PC-9 (cell line): ENCODE data around the gene TMEM207. TPM values are rescaled to one million over a fixed set of nuclear protein-coding genes. Genes with fewer than 3 reads are reported as not detected.

Source experiments
- BruUV-seq: library from RNA; stranded (reverse); fragments of 400-500 nt; replicated peaks from 2 replicates; lab custom pipeline; 2021; lab: Mats Ljungman, UMichigan
- CTCF ChIA-PET: fragments of 300-600 bp; sonication (Branson Sonifier 250); formaldehyde crosslinking; loops from one replicate; lab custom pipeline; 2022; ENCODE audit warnings: antibody characterized with exemption; lab: Charles Lee
- POLR2A ChIA-PET: fragments of 300-600 bp; sonication (Branson Sonifier 250); formaldehyde crosslinking; loops from one replicate; lab custom pipeline; 2022; ENCODE audit warnings: antibody characterized with exemption; ENCODE audit not compliant: unreplicated experiment; lab: Charles Lee
- DNase-seq, 2 experiments: peaks; one replicate each; pipeline versions ENCODE4 v3.0.0 to v3.0.0-alpha.2; 2015 to 2022; ENCODE audit warnings: mixed read lengths in 1 of 2
- H2AFZ ChIP-seq: fragments of 200-600 bp; sonication (generic); 2 replicates; pipeline ENCODE4 v1.8.1; 2017; ENCODE audit warnings: antibody characterized with exemption
- H3F3A ChIP-seq: fragments of 200-600 bp; sonication (generic); 2 replicates; pipeline ENCODE4 v1.8.1; 2017; ENCODE audit warnings: antibody characterized with exemption, mild to moderate bottlenecking, low read depth; ENCODE audit not compliant: insufficient read depth
- H3K27ac ChIP-seq: fragments of 200-600 bp; sonication (generic); 2 replicates; pipeline ENCODE4 v1.6.1; 2016; ENCODE audit warnings: mixed run types
- H3K27me3 ChIP-seq: fragments of 200-600 bp; sonication (generic); 2 replicates; pipeline ENCODE4 v1.6.1; 2016; ENCODE audit warnings: low read depth, mixed run types; ENCODE audit not compliant: insufficient read depth
- H3K36me3 ChIP-seq: fragments of 200-600 bp; sonication (generic); 2 replicates; pipeline ENCODE4 v1.6.1; 2016; ENCODE audit warnings: low read depth, mixed run types
- H3K4me1 ChIP-seq: fragments of 200-600 bp; sonication (generic); replicated peaks from 2 replicates; pipeline ENCODE4 v1.6.1; 2016; ENCODE audit warnings: mixed run types; ENCODE audit not compliant: insufficient read depth
- H3K4me2 ChIP-seq: fragments of 200-600 bp; sonication (generic); 2 replicates; pipeline ENCODE4 v1.6.1; 2017; ENCODE audit warnings: mixed run types
- H3K4me3 ChIP-seq: fragments of 200-600 bp; sonication (generic); 2 replicates; pipeline ENCODE4 v1.6.1; 2016; ENCODE audit warnings: mixed run types
- H3K79me2 ChIP-seq: fragments of 200-600 bp; sonication (generic); 2 replicates; pipeline ENCODE4 v1.6.1; 2017; ENCODE audit warnings: low read depth, mixed run types
- H3K9me2 ChIP-seq: fragments of 200-600 bp; sonication (generic); 2 replicates; pipeline ENCODE4 v1.8.1; 2017; ENCODE audit warnings: mild to moderate bottlenecking; ENCODE audit not compliant: insufficient read depth
- H3K9me3 ChIP-seq: fragments of 200-600 bp; sonication (generic); 2 replicates; pipeline ENCODE4 v1.8.1; 2016; ENCODE audit warnings: low read depth; ENCODE audit not compliant: insufficient read depth
- H4K20me1 ChIP-seq: fragments of 200-600 bp; sonication (generic); 2 replicates; pipeline ENCODE4 v1.8.1; 2017; ENCODE audit not compliant: insufficient read depth
- EZH2 ChIP-seq: fragments of 200-600 bp; sonication (generic); IDR thresholded peaks from 2 replicates; pipeline ENCODE4 v1.8.0; 2017; ENCODE audit warnings: antibody characterized with exemption, low read depth
- intact Hi-C: fragments of 100-400 bp; cut with micrococcal nuclease; formaldehyde crosslinking; loops from one replicate; pipeline ENCODE4 v1.10.0; 2022; ENCODE audit not compliant: unreplicated experiment
- total RNA-seq: library from RNA; stranded (reverse); gene quantifications from 2 replicates; pipeline ENCODE4 v1.2.3, GENCODE V29; 2021
- TF ChIP-seq, protein P1 (sequence below): fragments of 200-600 bp; sonication (generic); conservative IDR thresholded peaks from 2 replicates; pipeline ENCODE4 v1.6.1; 2017; ENCODE audit warnings: mixed run types, antibody characterized with exemption, mild to moderate bottlenecking, moderate library complexity

The TMEM207 gene
- total RNA-seq, 1 experiment from 2014 or later: not detected

DNA sequence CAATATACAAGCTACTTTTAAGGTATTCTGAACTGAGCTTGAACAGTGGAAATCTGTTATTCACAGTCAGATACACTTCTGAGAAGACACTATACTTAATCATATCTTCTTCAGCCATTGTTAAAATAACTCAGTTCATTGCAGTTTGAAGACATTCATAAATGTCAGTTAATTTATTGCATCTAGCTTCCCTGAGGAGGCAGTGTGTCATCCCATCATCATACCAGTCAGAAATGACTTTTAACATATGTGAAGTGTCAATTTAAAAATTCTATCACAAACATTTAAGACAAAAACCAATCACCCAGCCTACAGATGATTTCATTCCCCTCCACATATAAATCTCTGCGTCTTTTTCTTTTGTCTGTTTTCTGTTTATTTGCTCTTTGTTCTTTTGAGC, 7.5 kb downstream of the TMEM207 start:
- H3K79me2 ChIP-seq: no peaks in the 10 kb centered on the region
- H3K27ac ChIP-seq: no peak overlapping the region
- H3F3A ChIP-seq: no peaks in the 10 kb centered on the region
- CTCF ChIA-PET: no interaction called here
- no peaks in the 10 kb centered on the region for H3K9me2 ChIP-seq
- intact Hi-C loops: loop anchor here (2.0 to 10.0 kb wide), 5 partner anchors 17 to 613 kb away; no protein-coding TSS in a partner anchor
- DNase-seq: no peak
- no peaks in the 10 kb centered on the region; the same call in 1 of the 2 replicates for H3K9me3 ChIP-seq
- no peaks in the 10 kb centered on the region for H3K27me3 ChIP-seq
- no peaks in the 10 kb centered on the region for H3K36me3 ChIP-seq
- POLR2A ChIA-PET: no interaction called here
- H3K4me1 ChIP-seq: peaks cover 17% of the 10 kb centered on the region
- no TSS peak for BruUV-seq
- TF ChIP-seq, protein P1, sequence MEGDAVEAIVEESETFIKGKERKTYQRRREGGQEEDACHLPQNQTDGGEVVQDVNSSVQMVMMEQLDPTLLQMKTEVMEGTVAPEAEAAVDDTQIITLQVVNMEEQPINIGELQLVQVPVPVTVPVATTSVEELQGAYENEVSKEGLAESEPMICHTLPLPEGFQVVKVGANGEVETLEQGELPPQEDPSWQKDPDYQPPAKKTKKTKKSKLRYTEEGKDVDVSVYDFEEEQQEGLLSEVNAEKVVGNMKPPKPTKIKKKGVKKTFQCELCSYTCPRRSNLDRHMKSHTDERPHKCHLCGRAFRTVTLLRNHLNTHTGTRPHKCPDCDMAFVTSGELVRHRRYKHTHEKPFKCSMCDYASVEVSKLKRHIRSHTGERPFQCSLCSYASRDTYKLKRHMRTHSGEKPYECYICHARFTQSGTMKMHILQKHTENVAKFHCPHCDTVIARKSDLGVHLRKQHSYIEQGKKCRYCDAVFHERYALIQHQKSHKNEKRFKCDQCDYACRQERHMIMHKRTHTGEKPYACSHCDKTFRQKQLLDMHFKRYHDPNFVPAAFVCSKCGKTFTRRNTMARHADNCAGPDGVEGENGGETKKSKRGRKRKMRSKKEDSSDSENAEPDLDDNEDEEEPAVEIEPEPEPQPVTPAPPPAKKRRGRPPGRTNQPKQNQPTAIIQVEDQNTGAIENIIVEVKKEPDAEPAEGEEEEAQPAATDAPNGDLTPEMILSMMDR: no peak
- TF ChIP-seq EZH2: no peak
- no peak overlapping the region for H3K4me2 ChIP-seq
- no peak overlapping the region for H2AFZ ChIP-seq
- H4K20me1 ChIP-seq: no peaks in the 10 kb centered on the region
- no peak overlapping the region for H3K4me3 ChIP-seq

GRCh38 chr3:190436331-190436730, 13.4 kb downstream of the TMEM207 start:
- Histone ChIP-seq H3K9me3 (peaks cover 11% of the 10 kb centered on the region), H3K4me3 (no peak overlapping the region), H4K20me1 (no peaks in the 10 kb centered on the region), H3K4me1 (no peaks in the 10 kb centered on the region), H3K36me3 (no peaks in the 10 kb centered on the region), H3K27me3 (no peaks in the 10 kb centered on the region), H3K79me2 (no peaks in the 10 kb centered on the region), H3K9me2 (no peaks in the 10 kb centered on the region), H2AFZ (0 out of 2 replicates have a peak overlapping the region, but pooled peaks have one; percentile 25), H3K27ac (no peak overlapping the region), H3K4me2 (no peak overlapping the region), H3F3A (no peaks in the 10 kb centered on the region)
- ChIA-PET POLR2A (no interaction called here), CTCF (no interaction called here)
- TF ChIP-seq EZH2: no peak
- TF ChIP-seq, protein P1: no peak
- intact Hi-C loops: no loop called here
- no peak for DNase-seq
- BruUV-seq: no TSS peak

- intact Hi-C loops: no loop called here
- H3K4me2 ChIP-seq: no peak overlapping the region
- ChIA-PET POLR2A (no interaction called here), CTCF (no interaction called here)
- H3K27me3 ChIP-seq: no peaks in the 10 kb centered on the region
- H3K4me1 ChIP-seq: no peaks in the 10 kb centered on the region
- H4K20me1 ChIP-seq: no peaks in the 10 kb centered on the region
- H3K9me3 ChIP-seq: peaks cover 11% of the 10 kb centered on the region
- H3K9me2 ChIP-seq: no peaks in the 10 kb centered on the region
- H3K27ac ChIP-seq: no peak overlapping the region
- BruUV-seq: no TSS peak
- H3K36me3 ChIP-seq: no peaks in the 10 kb centered on the region
- H3K79me2 ChIP-seq: no peaks in the 10 kb centered on the region
- H3K4me3 ChIP-seq: no peak overlapping the region
- H2AFZ ChIP-seq: peak overlapping the region; percentile 21; the same call in 1 of the 2 replicates
- H3F3A ChIP-seq: no peaks in the 10 kb centered on the region
- DNase-seq: peak in 1 of 2 experiments; percentile 17
- TF ChIP-seq EZH2: no peak
- TF ChIP-seq, protein P1: no peak
These were observed 14.1 kb downstream of the TMEM207 start for GRCh38 chr3:190435618-190436017.
